Adrenal gland (tissue), 12 donors: ENCODE measurements around the gene NR0B2. TPM values are rescaled to one million over a fixed set of nuclear protein-coding genes. Genes with fewer than 3 reads are reported as not detected.

ENCODE experiments used
- DNase-seq, 7 donors: peaks; one replicate each; pipeline ENCODE4 v3.0.0-alpha.2; 2019 to 2020
- H3K27ac ChIP-seq, 5 donors: fragments of 200-600 bp; sonication (generic) in 4 of 5; 1 replicate in 3 of 5; 2 replicates in 2 of 5; pipeline versions ENCODE4 v1.5.1 to v1.8.0; 2016 to 2020; ENCODE audit warnings: mild to moderate bottlenecking in 1 of 5
- H3K27me3 ChIP-seq: fragments of 200-600 bp; 2 replicates; pipeline ENCODE4 v1.8.0; 2021
- H3K36me3 ChIP-seq, 2 donors: fragments of 200-600 bp; replicated peaks in 1 of 2; 1 replicate in 1 of 2; 2 replicates in 1 of 2; pipeline versions ENCODE4 v1.5.1 to v1.8.0; 2018 to 2022
- H3K4me1 ChIP-seq, 2 donors: fragments of 200-600 bp; replicated peaks in 1 of 2; 1 replicate in 1 of 2; 2 replicates in 1 of 2; pipeline versions ENCODE4 v1.5.1 to v1.8.0; 2018 to 2021
- H3K4me3 ChIP-seq, 4 donors: fragments of 200-600 bp; sonication (generic) in 3 of 4; one replicate each; pipeline ENCODE4 v1.5.1; 2016 to 2018
- H3K9me3 ChIP-seq, 3 donors: fragments of 200-600 bp; sonication (generic) in 1 of 3; replicated peaks in 1 of 3; 1 replicate in 2 of 3; 2 replicates in 1 of 3; pipeline versions ENCODE4 v1.5.1 to v1.8.0; 2016 to 2021
- CTCF ChIP-seq, 6 experiments: fragments of 450-650 bp in 4 of 6; fragments of 200-600 bp in 2 of 6; sonication (generic) in 1 of 6; IDR thresholded peaks; 1 replicate in 5 of 6; 2 replicates in 1 of 6; pipeline versions ENCODE4 v1.5.1 to v1.8.0; 2016 to 2021; ENCODE audit warnings: antibody characterized with exemption in 6 of 6, mild to moderate bottlenecking in 2 of 6, moderate library complexity in 1 of 6
- POLR2A ChIP-seq, 2 donors: fragments of 450-650 bp; IDR thresholded peaks; one replicate each; pipeline ENCODE4 v1.6.1; 2017; ENCODE audit warnings: antibody characterized with exemption in 2 of 2, mild to moderate bottlenecking in 2 of 2, moderate library complexity in 1 of 2
- WGBS, 4 donors: extraction: QIAGEN DNeasy Blood & Tissue Kit in 2 of 4; methylation state at CpG; one replicate each; pipeline versions ENCODE4 v1.1.5 to v1.1.7; 2013 to 2017; 5-methylcytosine and 5-hydroxymethylcytosine counted together
- intact Hi-C, 2 donors: fragments of 100-400 bp; cut with DNase I; formaldehyde crosslinking; loops; one replicate each; pipeline versions ENCODE4 v1.14.1 to v1.15.0; 2022 to 2023
- polyA plus RNA-seq, 3 donors: library from polyadenylated mRNA; stranded (reverse); fragments of 200-250 nt in 2 of 3; fragments of 350-450 nt in 1 of 3; fragmentation: Illumina TruSeq in 1 of 3; extraction: RNeasy Lipid Tissue Mini Kit (QIAGEN cat#74804) in 1 of 3; gene quantifications; one replicate each; pipeline ENCODE4 v1.2.3, GENCODE V29; 2013 to 2014
- total RNA-seq, 9 donors: library from RNA; depleted of rRNA in 4 of 9; stranded (reverse); fragments of >200 nt in 4 of 9; fragments of 120-200 nt in 1 of 9; fragmentation: NEBNext Ultra II Directional in 1 of 9; extraction: Animal tissue kit (Norgen Biotek cat#: 25700) in 1 of 9; gene quantifications; one replicate each; pipeline versions ENCODE4 v1.1.0 to v1.2.4, GENCODE V29; 2013 to 2023
- donor health status: healthy with polysubstance abuse.
- donor health status: Bipolar disorder and iron deficiency.
- donor health status: DM: yes; HTN: yes; CAD: no.
- donor health status: DM: no; HTN: no; CAD: no.
- donor health status: DM: no; HTN: no; CAD: no.
- donor health status: DM: yes; HTN: yes; CAD: no.

The NR0B2 gene
- total and polyA plus RNA-seq, 12 donors = 7.1 to 62.7 (median 12.2) TPM

- Histone ChIP-seq H3K36me3 (no peaks in the 10 kb centered on the region), H3K27me3 (no peaks in the 10 kb centered on the region), H3K9me3 (no peaks in the 10 kb centered on the region), H3K27ac (peak overlapping the region in 4 of 5 donors; percentile 13 to 92 (median 82)), H3K4me3 (no peak overlapping the region), H3K4me1 (peaks cover 22 to 34% of the 10 kb centered on the region in 2 donors)
- intact Hi-C loops = no loop called here
- TF ChIP-seq CTCF (IDR thresholded peaks at IDR 0.05) (no peak), POLR2A (IDR thresholded peaks at IDR 0.05) (peak in 1 of 2 donors; percentile 32)
- peak; percentile 69 to 91 (median 88) for DNase-seq
- 35 to 48% (median 36%) methylated on average over 2 to 5 of the region's 5 CpGs for WGBS, 4 donors
Observed at GRCh38 chr1:26915204-26915842, 1.5 kb upstream of the NR0B2 start.

GRCh38 chr1:26913389-26913753 is 404 bp downstream of the NR0B2 start:
- 28 to 43% (median 37%) methylated on average over 1 to 5 of the region's 5 CpGs for WGBS, 4 donors
- Histone ChIP-seq H3K4me1 (peaks cover 22 to 34% of the 10 kb centered on the region in 2 donors), H3K4me3 (peak overlapping the region in 2 of 4 donors; percentile 11 to 48), H3K27ac (peak overlapping the region; percentile 48 to 97 (median 91)), H3K9me3 (no peaks in the 10 kb centered on the region), H3K36me3 (no peaks in the 10 kb centered on the region), H3K27me3 (no peaks in the 10 kb centered on the region)
- intact Hi-C loops = no loop called here
- TF ChIP-seq POLR2A (IDR thresholded peaks at IDR 0.05) = no peak
- TF ChIP-seq CTCF (IDR thresholded peaks at IDR 0.05) = no peak
- DNase-seq = peak in 1 of 7 donors; percentile 29

- 38 to 59% (median 49%) methylated on average over 2 of the region's 2 CpGs for WGBS, 4 donors
- Histone ChIP-seq H3K4me3 (peak overlapping the region in 1 of 4 donors; percentile 48), H3K27me3 (no peaks in the 10 kb centered on the region), H3K36me3 (no peaks in the 10 kb centered on the region), H3K4me1 (peaks cover 22 to 34% of the 10 kb centered on the region in 2 donors), H3K9me3 (no peaks in the 10 kb centered on the region), H3K27ac (peak overlapping the region in 1 of 5 donors; percentile 92)
- DNase-seq = no peak
- no peak for TF ChIP-seq POLR2A (IDR thresholded peaks at IDR 0.05)
- intact Hi-C loops = no loop called here
Observed at GRCh38 chr1:26912147-26912490, 1.7 kb downstream of the NR0B2 start.

- Histone ChIP-seq H3K9me3 (no peaks in the 10 kb centered on the region), H3K4me1 (peaks cover 22 to 34% of the 10 kb centered on the region in 2 donors), H3K4me3 (no peak overlapping the region), H3K27ac (peak overlapping the region in 2 of 5 donors; percentile 20 to 92), H3K36me3 (no peaks in the 10 kb centered on the region), H3K27me3 (no peaks in the 10 kb centered on the region)
- intact Hi-C loops = no loop called here
- 76 to 94% (median 82%) methylated on average over 3 to 8 of the region's 8 CpGs for WGBS, 4 donors
- TF ChIP-seq POLR2A (IDR thresholded peaks at IDR 0.05) (no peak), CTCF (IDR thresholded peaks at IDR 0.05) (no peak)
- peak in 1 of 7 donors; percentile 31 for DNase-seq
Observed at GRCh38 chr1:26911399-26912146, 2.2 kb downstream of the NR0B2 start.
